ENCODE data around the gene PRSS50.
"Not testable (repeated sequence)": the region's sequence is repeated elsewhere in the genome, so short reads cannot be mapped to it uniquely, and the experiment has no call there.

Gene PRSS50

GRCh38 chr3:46749129-46749528 is 31.5 kb upstream of the PRSS50 start:
- Histone ChIP-seq H3K9me3 (replicated peaks in 1 of 11) (no peaks in the 10 kb centered on the region; a peak in 1 of 22 replicates), H4K20me1 (no peaks in the 10 kb centered on the region), H3K36me3 (no peaks in the 10 kb centered on the region), H3K4me1 (peaks cover 0 to 4% (median 0%) of the 10 kb centered on the region in 10 experiments; a peak in 2 of 20 replicates), H3K4me3 (no peak overlapping the region), H3K4me2 (no peak overlapping the region), H3K27me3 (no peaks in the 10 kb centered on the region), H3K27ac (no peak overlapping the region), H3K9ac (no peak overlapping the region)
- no peak for TF ChIP-seq Cebpa-rat (IDR thresholded peaks at IDR 0.05)

DNA sequence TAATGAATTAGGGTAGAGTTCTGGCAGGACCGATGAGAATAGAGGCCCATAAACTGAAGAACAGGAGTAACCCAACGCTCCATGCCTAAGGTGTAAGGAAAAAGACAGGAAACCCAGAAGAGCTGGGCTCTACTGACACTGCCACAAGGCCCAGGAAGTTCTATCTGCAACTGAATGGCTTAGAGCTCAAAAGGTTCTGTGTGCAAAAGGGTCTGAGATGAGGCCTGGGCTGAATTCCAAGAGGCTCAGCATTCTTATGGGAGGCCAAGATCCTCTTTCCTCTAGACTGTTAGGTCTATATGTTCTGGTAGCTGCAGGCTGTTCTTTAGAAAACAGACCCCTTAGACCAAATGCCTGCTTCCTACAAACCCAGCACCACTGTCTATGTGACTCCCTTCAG is 30.5 kb upstream of the PRSS50 start:
- H3K4me2 ChIP-seq = no peak overlapping the region
- H3K4me3 ChIP-seq = no peak overlapping the region
- no peaks in the 10 kb centered on the region for H4K20me1 ChIP-seq
- no peaks in the 10 kb centered on the region; a peak in 1 of 22 replicates for H3K9me3 ChIP-seq (replicated peaks in 1 of 11)
- no peaks in the 10 kb centered on the region for H3K36me3 ChIP-seq
- H3K9ac ChIP-seq = no peak overlapping the region
- no peaks in the 10 kb centered on the region for H3K27me3 ChIP-seq
- TF ChIP-seq Cebpa-rat (IDR thresholded peaks at IDR 0.05) = no peak
- H3K27ac ChIP-seq = no peak overlapping the region
- H3K4me1 ChIP-seq = peaks cover 0 to 5% (median 0%) of the 10 kb centered on the region in 10 experiments; a peak in 2 of 20 replicates

- no peaks in the 10 kb centered on the region for H3K27me3 ChIP-seq
- H4K20me1 ChIP-seq = no peaks in the 10 kb centered on the region
- no peak overlapping the region for H3K4me2 ChIP-seq
- H3K27ac ChIP-seq = no peak overlapping the region
- no peaks in the 10 kb centered on the region; a peak in 1 of 22 replicates for H3K9me3 ChIP-seq (replicated peaks in 1 of 11)
- no peak overlapping the region for H3K4me3 ChIP-seq
- H3K4me1 ChIP-seq = peaks cover 0 to 5% (median 0%) of the 10 kb centered on the region in 10 experiments; a peak in 2 of 20 replicates
- no peaks in the 10 kb centered on the region for H3K36me3 ChIP-seq
- no peak for TF ChIP-seq Cebpa-rat (IDR thresholded peaks at IDR 0.05)
- H3K9ac ChIP-seq = no peak overlapping the region
These were observed 29.0 kb upstream of the PRSS50 start for GRCh38 chr3:46746711-46747110.

DNA sequence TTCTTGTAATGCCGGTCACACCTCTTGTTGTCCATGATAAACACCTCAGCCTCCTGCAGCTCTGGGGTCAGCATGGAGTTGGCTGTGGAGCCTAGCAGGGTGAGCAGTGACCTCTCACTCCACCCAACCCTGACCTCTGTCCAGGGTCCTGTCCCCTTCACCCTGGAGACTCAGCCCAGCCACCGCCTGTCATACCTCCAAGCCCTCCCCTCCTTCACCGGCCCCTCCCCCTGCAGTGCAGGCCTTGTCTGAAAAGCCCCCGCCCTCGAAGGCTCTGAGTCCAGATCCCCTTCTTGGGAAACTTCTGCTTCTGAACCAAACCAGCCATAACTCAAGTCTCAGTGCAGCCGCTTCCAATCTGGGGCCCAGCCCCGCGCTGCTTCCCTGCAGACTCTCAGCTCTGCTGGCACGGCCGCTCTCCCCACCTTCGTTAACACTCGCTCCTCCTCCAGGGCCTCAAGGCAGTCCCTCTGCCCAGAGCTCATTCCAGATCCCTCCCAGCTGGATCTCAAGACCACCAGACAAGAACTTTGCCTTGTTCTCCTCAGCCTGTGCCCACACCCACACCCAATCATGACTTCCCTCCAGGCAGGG is 25.4 kb upstream of the PRSS50 start:
- Histone ChIP-seq H3K36me3 (no peaks in the 10 kb centered on the region), H3K9me3 (replicated peaks in 1 of 11) (no peaks in the 10 kb centered on the region), H3K4me1 (peaks cover 0 to 5% (median 0%) of the 10 kb centered on the region in 10 experiments; a peak in 2 of 20 replicates), H3K9ac (no peak overlapping the region), H4K20me1 (no peaks in the 10 kb centered on the region), H3K27me3 (no peaks in the 10 kb centered on the region), H3K27ac (no peak overlapping the region), H3K4me3 (no peak overlapping the region), H3K4me2 (no peak overlapping the region)
- no peak for TF ChIP-seq Cebpa-rat (IDR thresholded peaks at IDR 0.05)

DNA sequence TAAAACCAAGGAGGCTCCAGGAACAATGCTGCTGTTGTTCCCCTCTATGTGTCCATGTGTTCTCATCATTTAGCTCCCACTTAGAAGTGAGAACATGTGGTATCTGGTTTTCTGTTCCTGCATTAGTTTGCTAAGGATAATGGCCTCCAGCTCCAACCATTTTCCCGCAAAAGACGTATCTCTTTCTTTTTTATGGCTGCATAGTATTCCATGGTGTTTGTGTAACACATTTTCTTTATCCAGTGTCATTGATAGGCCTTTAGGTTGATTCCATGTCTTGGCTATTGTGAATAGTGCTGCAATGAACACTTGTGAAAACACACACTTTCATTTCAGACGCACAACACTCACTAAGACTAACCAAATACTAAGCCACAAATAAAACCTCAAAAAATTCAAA is 21.9 kb upstream of the PRSS50 start:
- not testable (repeated sequence) for H3K4me3 ChIP-seq; H3K4me1 ChIP-seq; H3K27ac ChIP-seq; H4K20me1 ChIP-seq; H3K9ac ChIP-seq; H3K27me3 ChIP-seq; H3K4me2 ChIP-seq; H3K9me3 ChIP-seq (replicated peaks in 1 of 11); H3K36me3 ChIP-seq

GRCh38 chr3:46737329-46737731 is 19.7 kb upstream of the PRSS50 start:
- no peaks in the 10 kb centered on the region for H4K20me1 ChIP-seq
- TF ChIP-seq Cebpa-rat (IDR thresholded peaks at IDR 0.05) = no peak
- H3K27me3 ChIP-seq = no peaks in the 10 kb centered on the region
- H3K4me1 ChIP-seq = no peaks in the 10 kb centered on the region
- 0 out of 22 replicates have a peak overlapping the region, but pooled peaks of 1 of the 11 experiments have one; percentile 10 for H3K9ac ChIP-seq
- no peak overlapping the region for H3K4me2 ChIP-seq
- no peaks in the 10 kb centered on the region for H3K36me3 ChIP-seq
- no peak overlapping the region for H3K4me3 ChIP-seq
- no peaks in the 10 kb centered on the region for H3K9me3 ChIP-seq (replicated peaks in 1 of 11)
- no peak overlapping the region for H3K27ac ChIP-seq

DNA sequence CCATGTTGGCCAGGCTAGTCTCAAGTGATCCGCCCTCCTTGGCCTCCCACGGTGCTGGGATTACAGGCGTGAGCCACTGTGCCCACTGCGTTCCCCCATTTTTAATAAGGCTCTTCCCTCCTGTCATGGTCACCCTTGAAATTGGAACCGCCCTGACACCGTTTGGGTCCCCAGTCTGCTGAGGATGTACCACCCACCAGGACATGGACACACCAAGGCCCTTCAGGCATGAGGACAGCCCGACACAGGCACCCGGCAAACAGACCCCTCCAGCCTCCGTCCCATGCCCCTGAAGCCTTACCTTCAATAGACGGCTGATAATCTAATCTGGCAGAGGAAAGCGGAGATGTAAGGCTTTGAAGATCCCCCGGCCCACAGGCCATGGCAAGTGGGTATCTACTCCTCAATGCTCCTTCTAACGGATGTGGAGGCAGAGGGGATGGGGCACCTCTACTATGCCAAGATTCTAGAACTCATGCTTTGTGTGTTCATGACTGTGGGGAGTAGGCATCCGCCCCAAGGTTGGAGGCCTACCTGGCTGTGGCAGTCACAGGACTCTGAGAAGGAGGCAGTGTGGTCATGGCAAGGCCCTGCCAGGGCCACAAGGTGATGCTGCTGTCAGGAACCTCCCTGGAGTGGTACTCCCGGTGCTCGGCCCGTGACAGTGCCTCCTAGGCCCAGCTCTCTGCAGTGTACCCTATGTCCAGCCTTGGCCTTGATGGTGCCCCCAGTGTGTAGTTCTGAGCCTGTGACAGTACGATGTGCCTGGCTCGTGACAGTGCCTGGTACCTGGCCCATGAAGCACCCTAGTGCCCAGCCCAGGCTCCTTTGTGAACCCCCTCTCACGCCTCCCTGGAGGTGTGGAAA is 18.6 kb upstream of the PRSS50 start:
- H3K9me3 ChIP-seq (replicated peaks in 1 of 11) = no peaks in the 10 kb centered on the region
- H3K4me3 ChIP-seq = no peak overlapping the region
- no peaks in the 10 kb centered on the region for H4K20me1 ChIP-seq
- no peaks in the 10 kb centered on the region for H3K36me3 ChIP-seq
- H3K4me1 ChIP-seq = no peaks in the 10 kb centered on the region
- TF ChIP-seq Cebpa-rat (IDR thresholded peaks at IDR 0.05) = no peak
- no peak overlapping the region for H3K27ac ChIP-seq
- no peak overlapping the region for H3K9ac ChIP-seq
- H3K4me2 ChIP-seq = no peak overlapping the region
- no peaks in the 10 kb centered on the region for H3K27me3 ChIP-seq

- H3K36me3 ChIP-seq = no peaks in the 10 kb centered on the region
- no peak overlapping the region for H3K27ac ChIP-seq
- H3K4me1 ChIP-seq = no peaks in the 10 kb centered on the region
- no peak overlapping the region for H3K4me2 ChIP-seq
- no peak for TF ChIP-seq Cebpa-rat (IDR thresholded peaks at IDR 0.05)
- H3K9ac ChIP-seq = no peak overlapping the region
- H3K4me3 ChIP-seq = no peak overlapping the region
- H3K27me3 ChIP-seq = no peaks in the 10 kb centered on the region
- no peaks in the 10 kb centered on the region for H3K9me3 ChIP-seq (replicated peaks in 1 of 11)
- no peaks in the 10 kb centered on the region for H4K20me1 ChIP-seq
These were observed 17.1 kb upstream of the PRSS50 start for GRCh38 chr3:46734773-46735172.

- Histone ChIP-seq H3K4me3 (no peak overlapping the region), H3K4me2 (no peak overlapping the region), H3K9me3 (replicated peaks in 1 of 11) (no peaks in the 10 kb centered on the region), H3K27ac (no peak overlapping the region), H3K27me3 (no peaks in the 10 kb centered on the region), H3K36me3 (no peaks in the 10 kb centered on the region), H3K9ac (no peak overlapping the region), H3K4me1 (no peaks in the 10 kb centered on the region), H4K20me1 (no peaks in the 10 kb centered on the region)
- no peak for TF ChIP-seq Cebpa-rat (IDR thresholded peaks at IDR 0.05)
These were observed 15.5 kb upstream of the PRSS50 start for GRCh38 chr3:46733026-46733800.
